DOHH2 (cell line): ENCODE results near the gene LYG1.

Source experiments
- H3F3A ChIP-seq: fragments of 200-600 bp; sonication (generic), shearing (Covaris generic); 2 replicates; pipeline ENCODE4 v1.6.0; 2016; ENCODE audit warnings: antibody characterized with exemption, mild to moderate bottlenecking; ENCODE audit not compliant: control insufficient read depth, insufficient read depth
- H3K27ac ChIP-seq: fragments of 200-600 bp; sonication (generic); 2 replicates; pipeline ENCODE4 v1.5.1; 2014; ENCODE audit warnings: low read depth, mild to moderate bottlenecking, low read length, moderate library complexity
- H3K27me3 ChIP-seq: fragments of 200-600 bp; sonication (generic); 2 replicates; pipeline ENCODE4 v1.6.1; 2014; ENCODE audit warnings: mild to moderate bottlenecking, low read length, mixed read lengths; ENCODE audit not compliant: control insufficient read depth
- H3K36me3 ChIP-seq: fragments of 200-600 bp; sonication (generic); 2 replicates; pipeline ENCODE4 v1.6.1; 2014; ENCODE audit warnings: mild to moderate bottlenecking, low read length, moderate library complexity, mixed read lengths; ENCODE audit not compliant: control insufficient read depth
- H3K4me1 ChIP-seq: fragments of 200-600 bp; sonication (generic); 2 replicates; pipeline ENCODE4 v1.6.1; 2014; ENCODE audit warnings: mild to moderate bottlenecking, low read length, mixed read lengths; ENCODE audit not compliant: control insufficient read depth
- H3K4me2 ChIP-seq: fragments of 200-600 bp; sonication (generic); 2 replicates; pipeline ENCODE4 v1.6.0; 2014; ENCODE audit warnings: mild to moderate bottlenecking, low read length, moderate library complexity
- H3K4me3 ChIP-seq: fragments of 200-600 bp; sonication (generic); 2 replicates; pipeline ENCODE4 v1.5.1; 2014; ENCODE audit warnings: mild to moderate bottlenecking, low read length, mixed read lengths
- H3K79me2 ChIP-seq: fragments of 200-600 bp; sonication (generic); 2 replicates; pipeline ENCODE4 v1.6.1; 2014; ENCODE audit warnings: mild to moderate bottlenecking, low read length, mixed read lengths; ENCODE audit not compliant: control insufficient read depth
- H3K9me2 ChIP-seq: fragments of 200-600 bp; sonication (generic); replicated peaks from 2 replicates; pipeline ENCODE4 v1.6.1; 2014; ENCODE audit warnings: mild to moderate bottlenecking, low read length, mixed read lengths; ENCODE audit not compliant: control insufficient read depth
- H3K9me3 ChIP-seq: fragments of 200-600 bp; sonication (generic); 2 replicates; pipeline ENCODE4 v1.6.1; 2014; ENCODE audit warnings: antibody characterized with exemption, low read length, mixed read lengths; ENCODE audit not compliant: control insufficient read depth, insufficient read depth
- H4K20me1 ChIP-seq: fragments of 200-600 bp; sonication (generic); 2 replicates; pipeline ENCODE4 v1.6.0; 2014; ENCODE audit warnings: low read depth, mild to moderate bottlenecking, antibody characterized with exemption, low read length, moderate library complexity; ENCODE audit not compliant: control insufficient read depth, insufficient read depth
- CTCF ChIP-seq: fragments of 200-600 bp; sonication (generic); IDR thresholded peaks from one replicate; pipeline ENCODE4 v1.5.1; 2014; ENCODE audit warnings: antibody characterized with exemption, mild to moderate bottlenecking, low read depth, low read length; ENCODE audit not compliant: poor library complexity, severe bottlenecking
- EZH2phosphoT487 ChIP-seq: fragments of 200-600 bp; sonication (generic); IDR thresholded peaks from 2 replicates; pipeline ENCODE4 v1.6.1; 2017; ENCODE audit warnings: borderline replicate concordance, mild to moderate bottlenecking, antibody characterized with exemption, low read length, moderate library complexity, mixed read lengths

LYG1 gene

GRCh38 chr2:99297994-99298393 is 3.0 kb downstream of the LYG1 start:
- no peaks in the 10 kb centered on the region for H3K4me1 ChIP-seq
- H3K27ac ChIP-seq = no peak overlapping the region
- no peaks in the 10 kb centered on the region for H3F3A ChIP-seq
- H3K79me2 ChIP-seq = no peaks in the 10 kb centered on the region
- no peaks in the 10 kb centered on the region for H3K27me3 ChIP-seq
- H3K9me2 ChIP-seq = no peaks in the 10 kb centered on the region
- no peaks in the 10 kb centered on the region for H3K36me3 ChIP-seq
- TF ChIP-seq CTCF = no peak
- no peak for TF ChIP-seq EZH2phosphoT487
- H4K20me1 ChIP-seq = no peaks in the 10 kb centered on the region
- H3K4me2 ChIP-seq = no peak overlapping the region
- no peaks in the 10 kb centered on the region for H3K9me3 ChIP-seq
- H3K4me3 ChIP-seq = no peak overlapping the region

- no peak for TF ChIP-seq CTCF
- TF ChIP-seq EZH2phosphoT487 = no peak
- Histone ChIP-seq H3K4me3 (no peak overlapping the region), H3K27ac (no peak overlapping the region), H3K36me3 (no peaks in the 10 kb centered on the region), H3K79me2 (no peaks in the 10 kb centered on the region), H3F3A (no peaks in the 10 kb centered on the region), H3K4me2 (no peak overlapping the region), H3K9me3 (no peaks in the 10 kb centered on the region; the same call in 1 of the 2 replicates), H3K27me3 (no peaks in the 10 kb centered on the region), H3K9me2 (no peaks in the 10 kb centered on the region), H3K4me1 (no peaks in the 10 kb centered on the region), H4K20me1 (no peaks in the 10 kb centered on the region)
Measured at GRCh38 chr2:99285526-99285925, 15.5 kb downstream of the LYG1 start.

DNA sequence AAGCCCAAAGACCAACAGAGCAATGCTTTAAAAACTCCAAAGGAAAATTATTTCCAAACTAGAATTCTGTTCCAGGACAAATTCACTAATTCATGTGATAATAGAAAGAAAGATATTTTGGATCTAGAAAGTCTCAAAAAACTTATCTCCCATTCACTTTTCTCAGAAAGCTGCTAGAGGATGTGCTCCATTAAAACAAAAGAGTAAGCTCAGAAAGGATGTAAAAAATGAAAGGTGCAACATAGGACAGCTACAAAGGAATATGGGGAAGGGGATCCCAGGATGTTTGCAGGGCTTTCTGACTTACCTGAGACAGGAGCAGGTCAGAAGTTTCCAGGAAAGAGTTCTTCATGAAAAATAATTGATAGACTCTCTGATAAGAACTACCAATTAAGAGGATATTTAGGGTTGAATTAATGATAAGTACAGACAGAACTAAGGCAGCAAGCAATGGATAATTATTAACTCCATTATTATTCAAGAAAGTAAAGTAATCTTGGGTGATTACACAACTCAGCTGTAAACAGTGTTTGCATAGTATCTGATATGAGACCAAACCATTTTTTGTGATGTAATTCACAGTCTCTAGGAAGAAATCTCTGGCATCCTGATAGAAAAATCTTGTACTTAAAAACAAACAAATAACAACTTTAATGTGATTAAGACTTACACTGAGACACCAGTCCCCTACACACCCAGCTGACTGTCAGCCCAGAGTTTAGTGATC is 20.9 kb downstream of the LYG1 start:
- no peaks in the 10 kb centered on the region for H3K27me3 ChIP-seq
- no peaks in the 10 kb centered on the region for H3K79me2 ChIP-seq
- H3F3A ChIP-seq = no peaks in the 10 kb centered on the region
- H3K4me2 ChIP-seq = no peak overlapping the region
- TF ChIP-seq CTCF (no peak), EZH2phosphoT487 (no peak)
- no peaks in the 10 kb centered on the region for H3K4me1 ChIP-seq
- no peaks in the 10 kb centered on the region for H3K36me3 ChIP-seq
- no peaks in the 10 kb centered on the region for H4K20me1 ChIP-seq
- no peaks in the 10 kb centered on the region; the same call in 1 of the 2 replicates for H3K9me3 ChIP-seq
- H3K4me3 ChIP-seq = no peak overlapping the region
- no peak overlapping the region for H3K27ac ChIP-seq
- H3K9me2 ChIP-seq = no peaks in the 10 kb centered on the region; the same call in 1 of the 2 replicates
